HepG2 (cell line): ENCODE results near the gene SLC6A9. TPM values are rescaled to one million over a fixed set of nuclear protein-coding genes. Genes with fewer than 3 reads are reported as not detected.

ENCODE experiments used
- HNF4G ChIP-seq, 2 experiments: sonication (generic) in 1 of 2; formaldehyde crosslinking in 1 of 2; IDR thresholded peaks; 2 replicates each; pipeline versions ENCODE4 v1.4.0 to v1.6.1; 2011 to 2020; ENCODE audit warnings: borderline replicate concordance in 2 of 2, low read depth in 2 of 2, mild to moderate bottlenecking in 2 of 2, low read length in 1 of 2, missing genetic modification reagents in 1 of 2, moderate library complexity in 1 of 2
- SALL2 ChIP-seq: sonication (generic); formaldehyde crosslinking; IDR thresholded peaks from 2 replicates; pipeline ENCODE4 v1.8.1; 2023; ENCODE audit warnings: mild to moderate bottlenecking, missing genetic modification reagents, inconsistent platforms
- SMAD3 ChIP-seq: sonication (generic); formaldehyde crosslinking; IDR thresholded peaks from 2 replicates; pipeline ENCODE4 v1.4.0; 2020; ENCODE audit warnings: missing genetic modification reagents
- TCF7L2 ChIP-seq: IDR thresholded peaks from 2 replicates; pipeline ENCODE4 v1.6.1; 2011; ENCODE audit warnings: mild to moderate bottlenecking, low read depth, low read length, moderate library complexity
- ZBTB20 ChIP-seq: sonication (generic); formaldehyde crosslinking; IDR thresholded peaks from 2 replicates; pipeline ENCODE4 v1.8.1; 2023; ENCODE audit warnings: missing genetic modification reagents, low read depth, mild to moderate bottlenecking, borderline replicate concordance
- ZNF142 ChIP-seq: sonication (generic); formaldehyde crosslinking; IDR thresholded peaks from 2 replicates; pipeline ENCODE4 v1.4.0; 2020; ENCODE audit warnings: missing genetic modification reagents
- ZNF800 ChIP-seq: sonication (generic); formaldehyde crosslinking; IDR thresholded peaks from 2 replicates; pipeline ENCODE4 v1.4.0; 2020; ENCODE audit warnings: missing genetic modification reagents
- polyA plus RNA-seq, 8 experiments: library from polyadenylated mRNA; depleted of rRNA in 3 of 8; stranded (reverse) in 7 of 8; unstranded in 1 of 8; fragments of >200 nt; fragmentation: Illumina TruSeq in 4 of 8; extraction: Trizol in 4 of 8; gene quantifications; 2 replicates each; pipeline versions ENCODE4 v1.2.1 to v1.2.3, GENCODE V29; 2011 to 2016; ENCODE audit warnings: low read depth in 4 of 8, missing spikeins in 1 of 8, mixed read lengths in 1 of 8; ENCODE audit not compliant: insufficient read depth in 1 of 8
- total RNA-seq, 5 experiments: library from RNA; depleted of rRNA; stranded (reverse); fragments of >200 nt; fragmentation: Illumina TruSeq; extraction: Trizol; gene quantifications; 2 replicates each; pipeline ENCODE4 v1.2.3, GENCODE V29; 2016; ENCODE audit warnings: low read depth in 1 of 5

SLC6A9 gene
- total and polyA plus RNA-seq, 2 of the 13 experiments (the other 11 are each of a cell fraction or from before 2014, with no cell fraction given) = 8.5 to 9.9 TPM

GRCh38 chr1:43947874-43948437 lies 83.3 kb downstream of the SLC6A9 start (continued):
- TF ChIP-seq ZNF142 = 0 out of 2 replicates have a peak, but pooled peaks have one; percentile 38
- TF ChIP-seq SMAD3 = no peak
- TF ChIP-seq ZBTB20 (CRISPR knock-in tag) = no peak
- 0 out of 2 replicates have a peak, but pooled peaks have one; percentile 46 for TF ChIP-seq ZNF800 (CRISPR knock-in tag)
- TF ChIP-seq SALL2 (CRISPR knock-in tag) = 0 out of 2 replicates have a peak, but pooled peaks have one; percentile 37
- no peak for TF ChIP-seq TCF7L2
- TF ChIP-seq HNF4G (IDR thresholded peaks at IDR 0.05; ENCODE audit: borderline replicate concordance, low read depth, low read length) = peak; percentile 27; the same call in 1 of the 2 replicates
- TF ChIP-seq HNF4G (CRISPR knock-in tag; IDR thresholded peaks at IDR 0.05; ENCODE audit: borderline replicate concordance, low read depth) = no peak
